ENCODE results near the gene TSPAN18. TPM values are rescaled to one million over a fixed set of nuclear protein-coding genes. Genes with fewer than 3 reads are reported as not detected.

TSPAN18 gene
- polyA plus RNA-seq, 1 experiment = 0.98 TPM

DNA sequence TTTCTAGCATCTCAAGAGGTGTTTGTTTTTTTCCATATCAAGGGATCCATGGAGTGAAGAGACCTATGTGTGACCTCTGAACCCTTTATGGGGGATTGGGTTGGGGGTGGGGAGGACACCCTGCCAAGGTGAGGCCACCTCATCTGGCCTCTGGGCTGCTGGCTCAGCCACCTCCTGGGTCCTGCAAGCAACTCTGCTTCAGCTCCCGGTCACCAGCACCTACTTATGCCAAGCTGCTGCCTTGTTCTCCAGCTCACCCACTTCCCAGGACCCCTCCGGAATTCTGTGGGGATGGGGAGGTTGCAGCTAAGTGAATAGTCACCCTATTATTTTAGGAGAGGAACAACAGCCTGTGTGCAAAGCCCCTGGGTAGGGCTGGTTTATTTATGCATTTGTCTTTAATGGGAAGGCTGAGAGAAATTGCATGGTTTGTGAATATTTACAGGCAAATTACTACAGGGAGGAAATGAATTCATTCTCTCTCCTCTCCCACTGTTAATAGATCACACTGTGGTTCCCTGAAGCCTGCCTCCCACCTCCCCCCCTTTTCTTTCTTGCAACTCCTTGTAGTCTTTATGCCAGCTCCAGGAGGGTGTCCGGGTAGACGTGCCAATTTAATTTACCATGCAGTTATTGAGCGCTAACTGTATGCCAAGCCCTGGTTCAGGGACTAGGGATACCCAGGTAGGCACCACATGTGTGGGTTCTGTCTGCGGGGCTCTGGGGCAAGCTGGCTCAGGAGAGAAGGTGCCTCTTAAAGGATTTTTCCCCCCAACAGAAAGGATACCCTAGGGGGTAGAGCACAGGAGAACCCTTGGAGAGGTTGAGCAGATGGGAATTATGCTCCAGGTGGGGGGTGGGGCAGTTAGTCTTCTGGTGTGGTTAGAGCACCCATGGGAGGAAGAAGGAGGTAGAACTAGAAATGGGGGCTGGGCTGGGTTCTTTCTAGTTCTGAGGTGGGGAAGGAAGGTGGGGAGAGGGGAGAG lies 50.7 kb downstream of the TSPAN18 start:
- peaks cover 17% of the 10 kb centered on the region for H3K27me3 ChIP-seq (ENCODE audit: control insufficient read depth, insufficient read depth, low read length)
- no peaks in the 10 kb centered on the region for H3K9me3 ChIP-seq (ENCODE audit: control insufficient read depth, insufficient read depth, low read length)
- ChIA-PET POLR2A (no interaction called here), CTCF (interaction anchor here (1.5 to 4.0 kb wide), 3 partner anchors 16 to 125 kb away, joined by 3 to 22 read pairs (median 5); no protein-coding TSS in a partner anchor)
- no peak overlapping the region for H3K27ac ChIP-seq (ENCODE audit: low read depth, low read length)
- TF ChIP-seq, protein P1, sequence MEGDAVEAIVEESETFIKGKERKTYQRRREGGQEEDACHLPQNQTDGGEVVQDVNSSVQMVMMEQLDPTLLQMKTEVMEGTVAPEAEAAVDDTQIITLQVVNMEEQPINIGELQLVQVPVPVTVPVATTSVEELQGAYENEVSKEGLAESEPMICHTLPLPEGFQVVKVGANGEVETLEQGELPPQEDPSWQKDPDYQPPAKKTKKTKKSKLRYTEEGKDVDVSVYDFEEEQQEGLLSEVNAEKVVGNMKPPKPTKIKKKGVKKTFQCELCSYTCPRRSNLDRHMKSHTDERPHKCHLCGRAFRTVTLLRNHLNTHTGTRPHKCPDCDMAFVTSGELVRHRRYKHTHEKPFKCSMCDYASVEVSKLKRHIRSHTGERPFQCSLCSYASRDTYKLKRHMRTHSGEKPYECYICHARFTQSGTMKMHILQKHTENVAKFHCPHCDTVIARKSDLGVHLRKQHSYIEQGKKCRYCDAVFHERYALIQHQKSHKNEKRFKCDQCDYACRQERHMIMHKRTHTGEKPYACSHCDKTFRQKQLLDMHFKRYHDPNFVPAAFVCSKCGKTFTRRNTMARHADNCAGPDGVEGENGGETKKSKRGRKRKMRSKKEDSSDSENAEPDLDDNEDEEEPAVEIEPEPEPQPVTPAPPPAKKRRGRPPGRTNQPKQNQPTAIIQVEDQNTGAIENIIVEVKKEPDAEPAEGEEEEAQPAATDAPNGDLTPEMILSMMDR (IDR thresholded peaks at IDR 0.05; ENCODE audit: low read depth, low read length) = no peak
- DNase-seq (ENCODE audit: low read depth, low spot score) = no peak
- H3K4me3 ChIP-seq (ENCODE audit: low read depth, low read length) = no peak overlapping the region

DNA sequence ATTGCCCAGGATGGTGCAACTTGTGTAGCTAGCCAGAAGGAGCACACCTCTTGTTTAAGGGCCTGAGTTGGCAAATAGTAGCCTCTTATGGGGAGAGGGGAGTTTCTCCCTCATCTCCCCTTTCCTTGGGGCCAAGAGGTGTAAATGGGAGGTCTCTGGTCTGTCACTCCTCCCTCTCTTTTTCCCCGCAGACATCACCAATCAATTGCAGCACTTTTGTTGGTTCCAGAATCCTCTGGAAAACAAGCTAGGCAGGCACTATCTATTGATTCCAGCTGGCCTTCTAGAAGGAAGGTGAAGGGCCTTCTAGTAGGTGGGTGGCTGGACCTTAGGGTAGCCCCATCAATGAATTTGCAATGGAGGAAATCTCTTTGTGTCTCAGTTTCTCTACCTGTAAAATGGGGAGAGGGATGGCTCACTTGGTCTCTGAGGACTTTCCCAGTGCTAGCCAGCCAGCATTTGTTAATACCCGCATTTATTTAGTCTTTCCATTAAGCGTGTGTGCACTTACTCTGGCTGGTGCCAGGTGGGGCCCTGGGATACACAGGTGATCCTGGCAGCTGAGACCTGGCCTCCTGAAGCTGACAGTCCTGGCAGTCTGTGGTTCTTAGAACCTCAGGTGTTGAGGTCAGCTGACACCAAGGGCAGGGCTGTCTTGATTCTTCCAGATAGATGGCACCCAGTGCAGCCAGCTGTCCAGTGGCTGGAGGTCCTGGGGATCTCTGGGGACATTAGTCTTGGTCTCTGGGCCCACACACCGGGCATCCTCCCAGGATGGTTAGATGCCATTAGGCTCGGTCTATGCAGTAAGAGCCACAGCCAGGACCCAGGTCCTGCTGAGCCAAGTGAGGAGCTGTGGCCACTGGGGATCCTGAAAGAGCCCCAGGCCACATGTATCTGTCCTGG lies 51.7 kb downstream of the TSPAN18 start:
- H3K4me3 ChIP-seq (ENCODE audit: low read depth, low read length) = no peak overlapping the region
- H3K27me3 ChIP-seq (ENCODE audit: control insufficient read depth, insufficient read depth, low read length) = peaks cover 17% of the 10 kb centered on the region
- TF ChIP-seq, protein P1 (IDR thresholded peaks at IDR 0.05; ENCODE audit: low read depth, low read length) = no peak
- CTCF ChIA-PET = no interaction called here
- no peak overlapping the region for H3K27ac ChIP-seq (ENCODE audit: low read depth, low read length)
- no peaks in the 10 kb centered on the region for H3K9me3 ChIP-seq (ENCODE audit: control insufficient read depth, insufficient read depth, low read length)
- POLR2A ChIA-PET = no interaction called here
- no peak for DNase-seq (ENCODE audit: low read depth, low spot score)

DNA sequence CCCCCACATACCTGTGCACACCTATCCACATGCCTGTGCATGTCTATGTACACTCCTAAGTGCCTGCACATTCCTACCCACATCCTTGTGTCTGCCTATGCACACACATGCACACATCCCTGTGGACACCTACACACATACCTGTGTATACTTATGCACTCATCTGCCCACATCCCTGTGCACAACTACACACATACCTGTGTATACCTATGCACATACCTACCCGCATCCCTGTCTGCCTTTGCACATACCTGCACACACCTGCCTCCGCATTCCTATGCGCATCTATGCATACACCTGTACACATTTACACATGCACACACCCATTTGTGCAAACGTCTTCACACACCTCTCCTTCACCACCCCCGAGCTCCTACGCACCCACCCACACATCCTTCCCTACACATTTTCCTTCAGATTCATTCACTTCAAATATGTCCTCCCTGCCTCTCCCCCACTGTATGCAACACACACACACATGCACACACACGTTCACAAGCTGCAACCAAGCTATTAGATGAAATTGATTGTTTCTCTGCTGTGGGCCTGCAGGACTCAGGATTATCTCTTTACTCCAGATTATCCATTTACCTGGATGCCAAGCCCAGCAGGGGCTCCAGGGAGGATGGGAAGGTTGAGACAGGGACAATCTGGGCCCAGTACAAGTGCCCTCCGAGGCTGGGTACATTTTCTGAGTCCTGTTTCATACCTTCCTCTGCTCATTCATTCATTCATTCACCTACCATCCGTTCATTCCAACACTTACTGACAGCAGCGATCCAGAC lies 53.2 kb downstream of the TSPAN18 start:
- no peak overlapping the region for H3K27ac ChIP-seq (ENCODE audit: low read depth, low read length)
- peaks cover 12% of the 10 kb centered on the region for H3K27me3 ChIP-seq (ENCODE audit: control insufficient read depth, insufficient read depth, low read length)
- no peak overlapping the region for H3K4me3 ChIP-seq (ENCODE audit: low read depth, low read length)
- ChIA-PET CTCF (no interaction called here), POLR2A (no interaction called here)
- TF ChIP-seq, protein P1 (IDR thresholded peaks at IDR 0.05; ENCODE audit: low read depth, low read length) = no peak
- no peaks in the 10 kb centered on the region for H3K9me3 ChIP-seq (ENCODE audit: control insufficient read depth, insufficient read depth, low read length)
- no peak for DNase-seq (ENCODE audit: low read depth, low spot score)

DNA sequence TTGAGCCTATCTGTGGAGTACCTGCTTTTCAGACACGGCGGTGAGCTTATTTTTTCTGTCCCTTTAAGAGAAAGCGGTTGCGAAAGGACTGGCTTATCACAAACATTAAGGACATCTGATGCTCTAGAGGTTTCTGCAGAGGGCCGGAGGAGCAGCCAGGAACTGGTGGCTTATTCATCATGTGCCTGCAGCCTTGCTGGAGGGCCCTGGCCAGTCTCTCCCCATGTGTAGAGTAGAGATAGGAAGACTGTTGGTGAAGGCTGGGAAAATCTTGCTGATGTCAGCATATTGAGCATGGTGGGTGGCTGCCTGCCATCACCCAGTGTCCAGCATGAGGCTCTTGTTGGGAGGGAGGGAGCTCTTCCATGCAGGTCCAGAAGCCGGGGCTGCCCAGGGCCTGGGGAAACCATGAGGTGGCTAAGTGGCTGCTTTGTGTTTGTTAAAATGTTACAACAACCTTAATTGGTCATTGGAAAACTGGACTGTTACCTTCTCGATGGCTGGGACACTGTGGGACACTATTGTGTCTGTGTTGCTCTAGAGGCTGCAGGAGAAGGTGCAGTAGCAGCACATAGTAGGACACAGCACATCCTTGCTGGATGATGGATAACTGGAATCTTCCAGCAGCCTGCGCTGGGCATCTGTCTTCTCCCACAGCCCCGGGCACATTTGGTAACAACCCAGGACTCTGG lies 54.3 kb downstream of the TSPAN18 start:
- no peak for DNase-seq (ENCODE audit: low read depth, low spot score)
- ChIA-PET CTCF (interaction anchor here (1.2 kb wide), 1 partner anchor 15 kb away, joined by 5 read pairs; no protein-coding TSS in a partner anchor), POLR2A (interaction anchor here (0.6 kb wide), 1 partner anchor 7 kb away, joined by 3 read pairs; no protein-coding TSS in a partner anchor)

More for the DNA sequence above, 54.3 kb downstream of the TSPAN18 start:
- Histone ChIP-seq H3K9me3 (ENCODE audit: control insufficient read depth, insufficient read depth, low read length) (no peaks in the 10 kb centered on the region), H3K4me3 (ENCODE audit: low read depth, low read length) (no peak overlapping the region), H3K27me3 (ENCODE audit: control insufficient read depth, insufficient read depth, low read length) (peaks cover 16% of the 10 kb centered on the region), H3K27ac (ENCODE audit: low read depth, low read length) (no peak overlapping the region)
- TF ChIP-seq, protein P1 (IDR thresholded peaks at IDR 0.05; ENCODE audit: low read depth, low read length) = no peak
